Upper lobe of right lung (tissue), 1 donor: ENCODE results near the gene GAS2L2. TPM values are rescaled to one million over a fixed set of nuclear protein-coding genes. Genes with fewer than 3 reads are reported as not detected.

Experiments
- ATAC-seq: fragments of 200-7000 bp; cut with Tn5 transposase; one replicate; pipeline ENCODE4 v1.9.1; 2020; ENCODE audit warnings: mild to moderate bottlenecking, moderate library complexity
- DNase-seq: peaks from one replicate; pipeline ENCODE4 v3.0.0-alpha.2; 2020
- H3K27ac ChIP-seq: fragments of 200-600 bp; one replicate; pipeline ENCODE4 v1.8.0; 2022
- H3K27me3 ChIP-seq: fragments of 200-600 bp; one replicate; pipeline ENCODE4 v1.8.0; 2022; ENCODE audit warnings: mild to moderate bottlenecking
- H3K36me3 ChIP-seq: fragments of 200-600 bp; one replicate; pipeline ENCODE4 v1.8.0; 2022
- H3K4me1 ChIP-seq: fragments of 200-600 bp; one replicate; pipeline ENCODE4 v1.8.0; 2022
- H3K4me3 ChIP-seq: fragments of 200-600 bp; one replicate; pipeline ENCODE4 v1.8.0; 2022; ENCODE audit warnings: mild to moderate bottlenecking
- H3K9me3 ChIP-seq: fragments of 200-600 bp; one replicate; pipeline ENCODE4 v1.8.0; 2022
- intact Hi-C: fragments of 100-400 bp; cut with DNase I; formaldehyde crosslinking; loops from one replicate; pipeline ENCODE4 v1.11.0; 2022
- total RNA-seq: library from RNA; stranded (reverse); fragmentation: NEBNext Ultra II Directional; extraction: Animal tissue kit (Norgen Biotek cat#: 25700); gene quantifications from one replicate; pipeline ENCODE4 v1.2.1, GENCODE V29; 2021
- TF ChIP-seq, protein P1 (sequence below): fragments of 200-600 bp; IDR thresholded peaks from one replicate; pipeline ENCODE4 v1.8.0; 2022; ENCODE audit warnings: antibody characterized with exemption
- donor health status: DM: no; HTN: yes; CAD: no; lungs with severe emphysema.

GAS2L2 gene
- total RNA-seq, 1 donor from 2014 or later: not detected

DNA sequence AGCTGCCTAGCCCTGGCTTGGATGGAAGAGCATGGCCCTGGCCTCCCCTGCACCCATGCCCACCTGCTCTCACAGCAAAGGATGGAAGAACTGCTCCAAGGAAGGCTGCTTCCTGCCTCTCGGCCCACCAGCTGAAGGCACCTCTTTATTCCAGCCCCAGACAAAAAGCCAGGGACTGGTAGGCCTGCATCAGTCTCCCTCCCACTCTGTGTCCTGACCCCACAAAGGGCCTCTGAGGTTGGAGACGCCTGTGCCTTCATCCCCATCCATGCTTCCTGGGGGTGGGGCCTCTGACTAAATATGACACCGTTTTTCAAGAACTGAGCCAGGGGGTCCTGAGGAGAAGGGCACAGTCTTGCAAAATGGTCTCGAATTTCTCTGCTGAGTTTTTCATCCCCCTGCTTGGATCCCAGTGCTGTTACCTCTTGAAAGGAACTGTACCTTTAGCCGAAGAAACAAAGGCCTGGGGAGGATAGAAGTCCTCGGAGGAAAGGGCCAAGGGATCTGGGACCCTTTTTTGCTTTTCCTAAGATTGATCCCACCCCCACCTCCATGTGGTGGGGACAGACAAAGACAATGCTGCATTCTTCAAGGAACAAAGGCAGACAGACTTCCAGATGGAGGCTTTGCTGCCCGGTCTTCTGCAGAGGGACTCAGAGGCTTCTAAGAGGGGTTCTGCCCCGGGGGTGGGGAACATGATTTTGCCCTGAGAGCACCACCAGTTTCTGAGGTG lies 12.9 kb upstream of the GAS2L2 start:
- no peak overlapping the region for H3K27ac ChIP-seq
- no peak for DNase-seq
- H3K36me3 ChIP-seq: no peaks in the 10 kb centered on the region
- TF ChIP-seq, protein P1, sequence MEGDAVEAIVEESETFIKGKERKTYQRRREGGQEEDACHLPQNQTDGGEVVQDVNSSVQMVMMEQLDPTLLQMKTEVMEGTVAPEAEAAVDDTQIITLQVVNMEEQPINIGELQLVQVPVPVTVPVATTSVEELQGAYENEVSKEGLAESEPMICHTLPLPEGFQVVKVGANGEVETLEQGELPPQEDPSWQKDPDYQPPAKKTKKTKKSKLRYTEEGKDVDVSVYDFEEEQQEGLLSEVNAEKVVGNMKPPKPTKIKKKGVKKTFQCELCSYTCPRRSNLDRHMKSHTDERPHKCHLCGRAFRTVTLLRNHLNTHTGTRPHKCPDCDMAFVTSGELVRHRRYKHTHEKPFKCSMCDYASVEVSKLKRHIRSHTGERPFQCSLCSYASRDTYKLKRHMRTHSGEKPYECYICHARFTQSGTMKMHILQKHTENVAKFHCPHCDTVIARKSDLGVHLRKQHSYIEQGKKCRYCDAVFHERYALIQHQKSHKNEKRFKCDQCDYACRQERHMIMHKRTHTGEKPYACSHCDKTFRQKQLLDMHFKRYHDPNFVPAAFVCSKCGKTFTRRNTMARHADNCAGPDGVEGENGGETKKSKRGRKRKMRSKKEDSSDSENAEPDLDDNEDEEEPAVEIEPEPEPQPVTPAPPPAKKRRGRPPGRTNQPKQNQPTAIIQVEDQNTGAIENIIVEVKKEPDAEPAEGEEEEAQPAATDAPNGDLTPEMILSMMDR: no peak
- intact Hi-C loops: loop anchor here (5.0 kb wide), 1 partner anchor 41 kb away; the partner anchor contains the start of gene TAF15
- H3K4me3 ChIP-seq: no peak overlapping the region
- H3K4me1 ChIP-seq: peaks cover 5% of the 10 kb centered on the region
- no peaks in the 10 kb centered on the region for H3K9me3 ChIP-seq
- ATAC-seq: no peak
- H3K27me3 ChIP-seq: no peaks in the 10 kb centered on the region

DNA sequence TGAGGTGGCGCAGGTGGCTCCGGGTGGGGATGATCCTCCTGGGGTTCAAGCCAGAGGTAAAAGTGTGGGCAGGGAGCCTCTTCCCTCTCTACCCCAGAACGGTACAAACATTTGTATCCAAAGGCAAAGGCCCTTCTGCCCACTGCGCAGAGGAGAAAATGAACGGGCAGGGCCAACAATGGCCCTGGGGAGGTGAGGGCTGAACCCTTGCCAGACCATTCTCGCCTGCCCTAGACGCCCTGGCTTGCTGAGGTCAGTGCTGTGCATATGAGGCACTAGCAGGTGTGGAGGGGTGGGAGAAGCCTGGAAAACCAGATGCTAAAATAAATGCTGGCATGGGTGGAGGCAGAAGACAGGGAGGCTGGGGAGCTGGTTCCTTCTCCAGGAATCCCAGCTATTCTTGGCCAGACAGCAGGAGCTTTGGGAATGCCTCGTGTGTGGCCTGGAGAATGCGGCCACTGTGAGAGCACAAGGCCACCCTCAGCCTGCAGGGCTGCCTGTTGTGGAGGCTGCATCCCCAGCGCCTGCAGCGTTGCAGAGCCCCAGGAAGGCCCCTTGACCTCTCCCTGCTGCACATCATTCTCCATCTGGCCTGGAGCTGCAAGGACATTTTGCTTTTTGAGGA lies 12.2 kb upstream of the GAS2L2 start:
- Histone ChIP-seq H3K27me3 (no peaks in the 10 kb centered on the region), H3K9me3 (no peaks in the 10 kb centered on the region), H3K27ac (no peak overlapping the region), H3K36me3 (no peaks in the 10 kb centered on the region), H3K4me3 (no peak overlapping the region), H3K4me1 (peaks cover 5% of the 10 kb centered on the region)
- no peak for DNase-seq
- intact Hi-C loops: loop anchor here (5.0 kb wide), 1 partner anchor 42 kb away; the partner anchor contains the start of gene TAF15
- TF ChIP-seq, protein P1: no peak
- no peak for ATAC-seq

DNA sequence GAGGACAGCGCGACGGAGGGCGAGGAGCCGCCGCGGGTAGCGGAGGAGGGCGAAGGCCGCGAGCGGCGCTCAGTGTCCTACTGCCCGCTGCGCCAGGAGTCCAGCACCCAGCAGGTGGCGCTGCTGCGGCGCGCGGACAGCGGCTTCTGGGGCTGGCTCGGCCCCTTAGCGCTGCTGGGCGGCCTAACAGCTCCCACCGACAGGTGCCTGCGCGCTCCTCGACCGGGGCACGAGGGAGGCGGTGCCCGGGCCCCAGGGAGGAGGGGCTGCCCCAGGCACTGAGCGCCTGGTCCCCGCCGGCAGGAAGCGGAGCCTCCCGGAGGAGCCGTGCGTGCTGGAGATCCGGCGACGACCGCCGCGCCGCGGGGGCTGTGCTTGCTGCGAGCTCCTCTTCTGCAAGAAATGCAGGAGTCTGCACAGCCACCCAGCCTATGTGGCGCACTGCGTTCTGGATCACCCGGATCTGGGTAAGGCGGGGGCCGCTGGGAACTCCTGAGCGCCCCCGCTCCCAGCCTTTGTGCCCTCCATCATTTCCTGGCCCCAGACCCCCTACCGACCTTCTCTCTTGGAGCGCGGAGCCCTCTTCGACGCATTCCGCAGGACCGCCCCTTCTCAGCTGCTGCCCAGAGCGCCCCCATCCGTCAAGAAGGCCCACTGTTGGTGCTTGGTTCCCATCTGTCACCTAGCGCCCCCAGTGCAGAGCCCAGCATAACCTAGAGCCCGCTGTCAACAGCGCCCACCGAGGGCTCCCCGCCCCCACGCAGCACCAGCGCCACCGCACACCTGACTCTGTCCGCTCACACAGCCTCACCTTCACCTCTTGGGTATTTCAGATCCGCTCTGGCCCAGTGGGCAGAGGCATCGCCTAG lies 11.3 kb upstream of the GAS2L2 start:
- DNase-seq (peak; percentile 95), ATAC-seq (peak; percentile 97)
- Histone ChIP-seq H3K9me3 (no peaks in the 10 kb centered on the region), H3K27ac (no peak overlapping the region), H3K36me3 (no peaks in the 10 kb centered on the region), H3K4me3 (peak overlapping the region; percentile 59), H3K4me1 (peaks cover 5% of the 10 kb centered on the region), H3K27me3 (no peaks in the 10 kb centered on the region)
- TF ChIP-seq, protein P1: peak; percentile 95
- intact Hi-C loops: no loop called here

DNA sequence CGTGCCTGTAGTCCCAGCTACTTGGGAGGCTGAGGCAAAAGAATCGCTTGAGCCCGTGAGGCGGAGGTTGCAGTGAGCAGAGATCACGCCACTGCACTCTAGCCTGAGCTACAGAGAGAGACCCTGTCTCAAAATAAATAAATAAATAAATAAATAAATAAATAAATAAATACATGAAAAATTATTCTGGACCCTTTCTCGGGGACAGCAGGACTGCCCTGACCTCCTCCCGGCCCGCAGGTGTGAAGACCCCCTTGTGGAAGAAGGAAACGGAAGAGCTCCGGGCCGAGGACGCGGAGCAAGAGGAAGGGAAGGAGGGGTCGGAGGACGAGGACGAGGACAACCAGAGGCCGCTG lies 10.7 kb upstream of the GAS2L2 start:
- DNase-seq (no peak), ATAC-seq (no peak)
- H3K4me1 ChIP-seq: peaks cover 5% of the 10 kb centered on the region
- intact Hi-C loops: no loop called here
- no peaks in the 10 kb centered on the region for H3K36me3 ChIP-seq
- no peaks in the 10 kb centered on the region for H3K27me3 ChIP-seq
- peak overlapping the region; percentile 59 for H3K4me3 ChIP-seq
- TF ChIP-seq, protein P1: no peak
- no peaks in the 10 kb centered on the region for H3K9me3 ChIP-seq
- H3K27ac ChIP-seq: no peak overlapping the region

DNA sequence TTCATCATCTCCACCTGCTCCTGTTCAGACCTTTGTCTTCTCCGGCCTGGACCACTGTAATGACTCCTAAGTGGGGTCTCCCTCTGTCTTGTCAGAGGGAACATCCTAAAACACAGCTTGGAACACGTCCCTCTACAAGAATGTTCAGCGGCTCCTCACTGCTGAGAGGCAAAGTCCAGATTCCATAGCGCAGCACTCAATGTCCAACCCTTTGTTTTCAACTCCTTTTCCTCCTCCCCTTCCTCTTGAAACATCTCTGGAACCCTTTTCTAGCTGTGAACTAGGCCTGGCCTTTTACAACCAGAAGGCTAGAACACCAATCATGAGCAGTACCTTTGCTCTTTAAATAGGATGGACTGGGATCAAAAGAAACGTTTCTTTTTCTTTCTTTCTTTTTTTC lies 8.6 kb upstream of the GAS2L2 start:
- Histone ChIP-seq H3K4me3 (no peak overlapping the region), H3K27ac (no peak overlapping the region), H3K27me3 (no peaks in the 10 kb centered on the region), H3K4me1 (peaks cover 5% of the 10 kb centered on the region), H3K36me3 (no peaks in the 10 kb centered on the region), H3K9me3 (no peaks in the 10 kb centered on the region)
- TF ChIP-seq, protein P1: no peak
- ATAC-seq (no peak), DNase-seq (no peak)
- intact Hi-C loops: no loop called here
